CD8-positive, alpha-beta memory T cell (primary cell): Measurements from ENCODE around the gene MCM3AP. TPM values are rescaled to one million over a fixed set of nuclear protein-coding genes. Genes with fewer than 3 reads are reported as not detected.
"Not testable (repeated sequence)": the region's sequence is repeated elsewhere in the genome, so short reads cannot be mapped to it uniquely, and the experiment has no call there.

Experiments
- CTCF ChIA-PET: fragments of 350-600 bp; sonication (Branson Sonifier 250); formaldehyde crosslinking; loops from one replicate; lab custom pipeline; 2021; ENCODE audit warnings: antibody characterized with exemption; lab: Charles Lee
- POLR2A ChIA-PET: fragments of 350-600 bp; sonication (Branson Sonifier 250); formaldehyde crosslinking; loops from one replicate; lab custom pipeline; 2021; ENCODE audit warnings: antibody characterized with exemption; lab: Charles Lee
- DNase-seq, 5 donors: peaks; one replicate each; pipeline versions ENCODE4 v3.0.0 to v3.0.0-alpha.2; 2020 to 2022; ENCODE audit warnings: mixed read lengths in 1 of 5
- H3K27ac ChIP-seq: one replicate; pipeline ENCODE4 v1.7.0; 2013; ENCODE audit warnings: low read depth, mild to moderate bottlenecking, low read length, moderate library complexity
- H3K27me3 ChIP-seq: 2 replicates; pipeline ENCODE4 v1.7.0; 2013; ENCODE audit warnings: low read length, mild to moderate bottlenecking; ENCODE audit not compliant: insufficient read depth, poor library complexity, severe bottlenecking
- H3K36me3 ChIP-seq: 2 replicates; pipeline ENCODE4 v1.7.0; 2013; ENCODE audit warnings: mild to moderate bottlenecking, low read length, moderate library complexity; ENCODE audit not compliant: insufficient read depth
- H3K4me1 ChIP-seq: 2 replicates; pipeline ENCODE4 v1.7.0; 2013; ENCODE audit warnings: mild to moderate bottlenecking, low read length, moderate library complexity; ENCODE audit not compliant: insufficient read depth
- H3K4me3 ChIP-seq: 2 replicates; pipeline ENCODE4 v1.7.0; 2013; ENCODE audit warnings: mild to moderate bottlenecking, low read length
- H3K9me3 ChIP-seq: 2 replicates; pipeline ENCODE4 v1.7.0; 2013; ENCODE audit warnings: mild to moderate bottlenecking, low read length
- H3K27ac Mint-ChIP-seq, 8 donors: one replicate each; pipeline ENCODE4 v1.8.0; 2020 to 2021; ENCODE audit warnings: mixed read lengths in 8 of 8, mild to moderate bottlenecking in 6 of 8, inconsistent platforms in 3 of 8, moderate library complexity in 3 of 8
- H3K27me3 Mint-ChIP-seq, 2 donors: one replicate each; pipeline ENCODE4 v1.8.0; 2020 to 2021; ENCODE audit warnings: mixed read lengths in 2 of 2, mild to moderate bottlenecking in 1 of 2, moderate library complexity in 1 of 2
- H3K36me3 Mint-ChIP-seq, 3 donors: one replicate each; pipeline ENCODE4 v1.8.0; 2020 to 2021; ENCODE audit warnings: mixed read lengths in 3 of 3, inconsistent platforms in 1 of 3, mild to moderate bottlenecking in 1 of 3
- H3K4me1 Mint-ChIP-seq, 3 donors: one replicate each; pipeline ENCODE4 v1.8.0; 2020 to 2021; ENCODE audit warnings: mixed read lengths in 3 of 3, inconsistent platforms in 1 of 3, mild to moderate bottlenecking in 1 of 3
- H3K4me3 Mint-ChIP-seq, 7 donors: one replicate each; pipeline ENCODE4 v1.8.0; 2020 to 2021; ENCODE audit warnings: mixed read lengths in 7 of 7, mild to moderate bottlenecking in 6 of 7, moderate library complexity in 4 of 7, inconsistent platforms in 2 of 7
- H3K9me3 Mint-ChIP-seq, 5 donors: one replicate each; pipeline ENCODE4 v1.8.0; 2020 to 2022; ENCODE audit warnings: mixed read lengths in 5 of 5, mild to moderate bottlenecking in 3 of 5, moderate library complexity in 2 of 5, inconsistent platforms in 1 of 5
- polyA plus RNA-seq: library from polyadenylated mRNA; unstranded; fragments of 300-500 nt; fragmentation: Illumina TruSeq; gene quantifications from one replicate; pipeline ENCODE4 v1.2.3, GENCODE V29; 2021
- total RNA-seq, 2 experiments: library from RNA; stranded (reverse); gene quantifications; one replicate each; pipeline ENCODE4 v1.2.3, GENCODE V29; 2021

MCM3AP gene
- total and polyA plus RNA-seq, 3 experiments from 2014 or later: 56.7 to 133 (median 131) TPM

- peaks cover 18 to 92% (median 20%) of the 10 kb centered on the region in 3 donors for H3K36me3 Mint-ChIP-seq
These were observed 40.8 kb downstream of the MCM3AP start for GRCh38 chr21:46244602-46245001.

GRCh38 chr21:46243960-46244361 lies 41.5 kb downstream of the MCM3AP start:
- POLR2A ChIA-PET: no interaction called here
- DNase-seq: peak in 1 of 5 donors; percentile 10
- H3K4me3 ChIP-seq: no peak overlapping the region
- CTCF ChIA-PET: interaction anchor here (1.2 to 1.7 kb wide), 2 partner anchors 9 to 14 kb away, joined by 4 read pairs; no protein-coding TSS in a partner anchor
- no peak overlapping the region for H3K27ac ChIP-seq
- H3K27me3 ChIP-seq: no peaks in the 10 kb centered on the region
- H3K36me3 ChIP-seq: peaks cover 82% of the 10 kb centered on the region
- Mint-ChIP-seq H3K4me3 (no peak overlapping the region), H3K27me3 (no peaks in the 10 kb centered on the region), H3K4me1 (peaks cover 0 to 6% (median 0%) of the 10 kb centered on the region in 3 donors), H3K9me3 (no peaks in the 10 kb centered on the region), H3K27ac (peak overlapping the region in 2 of 8 donors; percentile 54 to 61), H3K36me3 (peaks cover 19 to 92% (median 23%) of the 10 kb centered on the region in 3 donors)
- H3K4me1 ChIP-seq: no peaks in the 10 kb centered on the region
- no peaks in the 10 kb centered on the region for H3K9me3 ChIP-seq

More at GRCh38 chr21:46244602-46245001, 40.8 kb downstream of the MCM3AP start:
- no peak overlapping the region for H3K27ac ChIP-seq
- ChIA-PET POLR2A (no interaction called here), CTCF (interaction anchor here (1.2 to 1.7 kb wide), 2 partner anchors 10 to 15 kb away, joined by 4 read pairs; no protein-coding TSS in a partner anchor)
- peaks cover 80% of the 10 kb centered on the region for H3K36me3 ChIP-seq
- no peaks in the 10 kb centered on the region for H3K9me3 ChIP-seq
- Mint-ChIP-seq H3K9me3 (no peaks in the 10 kb centered on the region), H3K27ac (peak overlapping the region in 1 of 8 donors; percentile 19), H3K4me3 (no peak overlapping the region), H3K27me3 (no peaks in the 10 kb centered on the region), H3K4me1 (peaks cover 0 to 6% (median 0%) of the 10 kb centered on the region in 3 donors)
- no peak overlapping the region for H3K4me3 ChIP-seq
- no peaks in the 10 kb centered on the region for H3K27me3 ChIP-seq
- DNase-seq: peak in 1 of 5 donors; percentile 8
- H3K4me1 ChIP-seq: no peaks in the 10 kb centered on the region

- Mint-ChIP-seq H3K27me3 (no peaks in the 10 kb centered on the region), H3K27ac (peak overlapping the region in 5 of 8 donors; percentile 51 to 90 (median 70)), H3K9me3 (no peaks in the 10 kb centered on the region), H3K4me3 (no peak overlapping the region), H3K36me3 (peaks cover 17 to 89% (median 24%) of the 10 kb centered on the region in 3 donors), H3K4me1 (peaks cover 0 to 5% (median 0%) of the 10 kb centered on the region in 3 donors)
- DNase-seq: peak in 1 of 5 donors; percentile 30
- peaks cover 83% of the 10 kb centered on the region for H3K36me3 ChIP-seq
- H3K27me3 ChIP-seq: no peaks in the 10 kb centered on the region
- no peaks in the 10 kb centered on the region for H3K4me1 ChIP-seq
- no peak overlapping the region for H3K4me3 ChIP-seq
- CTCF ChIA-PET: interaction anchor here (1.2 to 1.7 kb wide), 2 partner anchors 9 to 13 kb away, joined by 4 read pairs; no protein-coding TSS in a partner anchor
- H3K27ac ChIP-seq: no peak overlapping the region
- POLR2A ChIA-PET: no interaction called here
- no peaks in the 10 kb centered on the region for H3K9me3 ChIP-seq
These were observed 42.1 kb downstream of the MCM3AP start for GRCh38 chr21:46243325-46243724.

- H3K27ac Mint-ChIP-seq: peak overlapping the region in 1 of 8 donors; percentile 5
- H3K4me3 ChIP-seq, H3K4me3 Mint-ChIP-seq, DNase-seq, H3K9me3 Mint-ChIP-seq, POLR2A ChIA-PET, H3K4me1 Mint-ChIP-seq, H3K4me1 ChIP-seq, H3K27me3 ChIP-seq, H3K27me3 Mint-ChIP-seq, H3K9me3 ChIP-seq, H3K27ac ChIP-seq: not testable (repeated sequence)
- peaks cover 16 to 80% (median 23%) of the 10 kb centered on the region in 3 donors for H3K36me3 Mint-ChIP-seq
- H3K36me3 ChIP-seq: peaks cover 76% of the 10 kb centered on the region
- CTCF ChIA-PET: interaction anchor here (2.4 kb wide), 1 partner anchor 12 kb away, joined by 5 read pairs; no protein-coding TSS in a partner anchor
These were observed 43.8 kb downstream of the MCM3AP start for GRCh38 chr21:46241577-46241976.

- H3K27me3 ChIP-seq: no peaks in the 10 kb centered on the region
- H3K36me3 ChIP-seq: peaks cover 75% of the 10 kb centered on the region
- Mint-ChIP-seq H3K27ac (peak overlapping the region in 5 of 8 donors; percentile 7 to 81 (median 25)), H3K9me3 (no peaks in the 10 kb centered on the region), H3K4me1 (peaks cover 2 to 11% (median 4%) of the 10 kb centered on the region in 3 donors), H3K27me3 (no peaks in the 10 kb centered on the region), H3K36me3 (peaks cover 8 to 80% (median 29%) of the 10 kb centered on the region in 3 donors), H3K4me3 (no peak overlapping the region)
- H3K9me3 ChIP-seq: no peaks in the 10 kb centered on the region
- DNase-seq: peak in 1 of 5 donors; percentile 12
- H3K4me1 ChIP-seq: no peaks in the 10 kb centered on the region
- ChIA-PET POLR2A (no interaction called here), CTCF (interaction anchor here (1.1 to 2.4 kb wide), 2 partner anchors 10 to 266 kb away, joined by 4 to 5 read pairs; no protein-coding TSS in a partner anchor)
- no peak overlapping the region for H3K4me3 ChIP-seq
- no peak overlapping the region for H3K27ac ChIP-seq
These were observed 45.5 kb downstream of the MCM3AP start for GRCh38 chr21:46239817-46240325.

GRCh38 chr21:46237474-46237873 lies 47.9 kb downstream of the MCM3AP start:
- ChIA-PET CTCF (interaction anchor here (1.3 kb wide), 1 partner anchor 18 kb away, joined by 3 read pairs; no protein-coding TSS in a partner anchor), POLR2A (no interaction called here)
- H3K4me1 ChIP-seq: peaks cover 10% of the 10 kb centered on the region
- H3K27ac ChIP-seq: no peak overlapping the region
- peaks cover 4 to 71% (median 45%) of the 10 kb centered on the region in 3 donors for H3K36me3 Mint-ChIP-seq
- H3K4me1 Mint-ChIP-seq: peaks cover 23 to 27% (median 25%) of the 10 kb centered on the region in 3 donors
- no peaks in the 10 kb centered on the region for H3K27me3 Mint-ChIP-seq
- H3K36me3 ChIP-seq: peaks cover 63% of the 10 kb centered on the region
- H3K27ac Mint-ChIP-seq: no peak overlapping the region
- no peaks in the 10 kb centered on the region for H3K27me3 ChIP-seq
- no peak overlapping the region for H3K4me3 ChIP-seq
- H3K9me3 Mint-ChIP-seq: no peaks in the 10 kb centered on the region
- no peak overlapping the region for H3K4me3 Mint-ChIP-seq
- DNase-seq: no peak
- H3K9me3 ChIP-seq: no peaks in the 10 kb centered on the region

- Mint-ChIP-seq H3K9me3 (no peaks in the 10 kb centered on the region), H3K27ac (peak overlapping the region in 7 of 8 donors; percentile 6 to 74 (median 59)), H3K36me3 (peaks cover 2 to 43% (median 40%) of the 10 kb centered on the region in 3 donors), H3K4me3 (peak overlapping the region in 2 of 7 donors; percentile 3 to 9), H3K4me1 (peaks cover 38 to 47% (median 44%) of the 10 kb centered on the region in 3 donors), H3K27me3 (no peaks in the 10 kb centered on the region)
- no peak overlapping the region for H3K4me3 ChIP-seq
- ChIA-PET CTCF (interaction anchor here (0.7 to 1.1 kb wide), 4 partner anchors 9 to 91 kb away, joined by 3 to 4 read pairs (median 3); no protein-coding TSS in a partner anchor), POLR2A (no interaction called here)
- no peaks in the 10 kb centered on the region for H3K9me3 ChIP-seq
- peaks cover 40% of the 10 kb centered on the region for H3K36me3 ChIP-seq
- H3K27ac ChIP-seq: no peak overlapping the region
- peaks cover 23% of the 10 kb centered on the region for H3K4me1 ChIP-seq
- H3K27me3 ChIP-seq: no peaks in the 10 kb centered on the region
- DNase-seq: peak in 1 of 5 donors; percentile 21
These were observed 50.9 kb downstream of the MCM3AP start for GRCh38 chr21:46234436-46234950.

- H3K36me3 ChIP-seq: peaks cover 12% of the 10 kb centered on the region
- peaks cover 0 to 23% (median 20%) of the 10 kb centered on the region in 3 donors for H3K36me3 Mint-ChIP-seq
- H3K9me3 Mint-ChIP-seq: no peaks in the 10 kb centered on the region
- peaks cover 56 to 78% (median 68%) of the 10 kb centered on the region in 3 donors for H3K4me1 Mint-ChIP-seq
- no peaks in the 10 kb centered on the region for H3K27me3 ChIP-seq
- H3K4me3 ChIP-seq: peak overlapping the region; percentile 47
- peak overlapping the region; percentile 47 to 71 (median 58) for H3K27ac Mint-ChIP-seq
- no peak for DNase-seq
- peak overlapping the region; percentile 68 to 94 (median 90) for H3K4me3 Mint-ChIP-seq
- POLR2A ChIA-PET: interaction anchor here (0.6 kb wide), 1 partner anchor 256 kb away, joined by 11 read pairs; no protein-coding TSS in a partner anchor
- H3K27ac ChIP-seq: peak overlapping the region; percentile 75
- CTCF ChIA-PET: interaction anchor here (1.1 to 2.5 kb wide), 4 partner anchors 11 to 377 kb away, joined by 3 to 14 read pairs (median 4); no protein-coding TSS in a partner anchor
- H3K27me3 Mint-ChIP-seq: no peaks in the 10 kb centered on the region
- H3K4me1 ChIP-seq: peaks cover 38% of the 10 kb centered on the region
- no peaks in the 10 kb centered on the region for H3K9me3 ChIP-seq
These were observed 55.5 kb downstream of the MCM3AP start for GRCh38 chr21:46229923-46230260.
